WTC11 (cell line): Measurements from ENCODE around the gene PCSK2. TPM values are rescaled to one million over a fixed set of nuclear protein-coding genes. Genes with fewer than 3 reads are reported as not detected.
A peak's percentile ranks its signal among the peaks of the same experiment; 100 is the strongest.

Experiments
- ATAC-seq: fragments of 200-7000 bp; cut with Tn5 transposase; 2 replicates; pipeline ENCODE4 v1.10.0; 2021; ENCODE audit warnings: mild to moderate bottlenecking, moderate library complexity
- CTCF ChIA-PET: fragments of 300-600 bp; sonication (Branson Sonifier 250); formaldehyde crosslinking; loops from one replicate; lab custom pipeline; 2021; ENCODE audit warnings: antibody characterized with exemption; lab: Charles Lee
- POLR2A ChIA-PET: fragments of 350-600 bp; sonication (Branson Sonifier 250); formaldehyde crosslinking; loops from one replicate; lab custom pipeline; 2021; ENCODE audit warnings: antibody characterized with exemption; lab: Charles Lee
- DNase-seq: peaks from one replicate; pipeline ENCODE4 v3.0.0; 2021; ENCODE audit warnings: low spot score
- H3K27ac Mint-ChIP-seq: 2 replicates; pipeline ENCODE4 v1.8.0; 2021; ENCODE audit warnings: mixed read lengths
- H3K27me3 Mint-ChIP-seq: 2 replicates; pipeline ENCODE4 v1.8.0; 2021; ENCODE audit warnings: low read depth, mild to moderate bottlenecking, moderate library complexity, mixed read lengths
- H3K36me3 Mint-ChIP-seq: 2 replicates; pipeline ENCODE4 v1.8.0; 2021; ENCODE audit warnings: mixed read lengths
- H3K4me1 Mint-ChIP-seq: 2 replicates; pipeline ENCODE4 v1.8.0; 2022; ENCODE audit warnings: mixed read lengths
- H3K4me3 Mint-ChIP-seq: 2 replicates; pipeline ENCODE4 v1.8.0; 2021; ENCODE audit warnings: mild to moderate bottlenecking, moderate library complexity, mixed read lengths
- H3K9me3 Mint-ChIP-seq: 2 replicates; pipeline ENCODE4 v1.8.0; 2021; ENCODE audit warnings: mixed read lengths
- ESRRA ChIP-seq: sonication (generic); formaldehyde crosslinking; IDR thresholded peaks from 2 replicates; pipeline ENCODE4 v1.8.1; 2022; ENCODE audit warnings: mild to moderate bottlenecking, missing genetic modification reagents, borderline replicate concordance
- GABPB1 ChIP-seq: sonication (generic); formaldehyde crosslinking; IDR thresholded peaks from 2 replicates; pipeline ENCODE4 v1.8.1; 2023; ENCODE audit warnings: mild to moderate bottlenecking, missing genetic modification reagents
- NFE2L1 ChIP-seq: sonication (generic); formaldehyde crosslinking; IDR thresholded peaks from 2 replicates; pipeline ENCODE4 v1.8.1; 2023; ENCODE audit warnings: missing genetic modification reagents
- NR3C1 ChIP-seq: sonication (generic); formaldehyde crosslinking; conservative IDR thresholded peaks from 2 replicates; pipeline ENCODE4 v1.8.1; 2023; ENCODE audit warnings: low read depth, mild to moderate bottlenecking, missing genetic modification reagents
- OVOL2 ChIP-seq: fragments of 250-450 bp; sonication (Bioruptor Pico); IDR thresholded peaks from 2 replicates; pipeline ENCODE4 v1.9.0; 2021; ENCODE audit warnings: mild to moderate bottlenecking, borderline replicate concordance
- ZNF121 ChIP-seq: sonication (generic); formaldehyde crosslinking; IDR thresholded peaks from 2 replicates; pipeline ENCODE4 v1.8.0; 2023; ENCODE audit warnings: missing genetic modification reagents
- ZNF671 ChIP-seq: fragments of 250-450 bp; sonication (Bioruptor Pico); IDR thresholded peaks from 2 replicates; pipeline ENCODE4 v1.8.0; 2021; ENCODE audit warnings: mild to moderate bottlenecking
- total RNA-seq: library from RNA; stranded (reverse); gene quantifications from 3 replicates; pipeline ENCODE4 v1.2.3, GENCODE V29; 2021
- TF ChIP-seq, protein P1 (sequence below): sonication (generic); formaldehyde crosslinking; IDR thresholded peaks from 2 replicates; pipeline ENCODE4 v1.8.0; 2023; ENCODE audit warnings: missing genetic modification reagents
- TF ChIP-seq, protein P2 (sequence below): fragments of 250-450 bp; sonication (Bioruptor Pico); IDR thresholded peaks from 2 replicates; pipeline ENCODE4 v1.9.0; 2021; ENCODE audit warnings: mild to moderate bottlenecking, borderline replicate concordance
- TF ChIP-seq, protein P3 (sequence below): sonication (generic); formaldehyde crosslinking; IDR thresholded peaks from 2 replicates; pipeline ENCODE4 v1.8.0; 2022; ENCODE audit warnings: missing genetic modification reagents
- TF ChIP-seq, protein P4 (sequence below): fragments of 250-450 bp; sonication (Bioruptor Pico); IDR thresholded peaks from 2 replicates; pipeline ENCODE4 v1.9.0; 2021; ENCODE audit warnings: mild to moderate bottlenecking
- TF ChIP-seq, protein P5 (sequence below): fragments of 250-450 bp; sonication (Bioruptor Pico); conservative IDR thresholded peaks from 2 replicates; pipeline ENCODE4 v1.9.0; 2021; ENCODE audit warnings: mild to moderate bottlenecking
- TF ChIP-seq, protein P6 (sequence below): sonication (generic); formaldehyde crosslinking; IDR thresholded peaks from 2 replicates; pipeline ENCODE4 v1.8.1; 2023; ENCODE audit warnings: mild to moderate bottlenecking, missing genetic modification reagents
- TF ChIP-seq, protein P7 (sequence below): sonication (generic); formaldehyde crosslinking; IDR thresholded peaks from 2 replicates; pipeline ENCODE4 v1.8.0; 2022; ENCODE audit warnings: mild to moderate bottlenecking, missing genetic modification reagents
- TF ChIP-seq, protein P8 (sequence below): sonication (generic); formaldehyde crosslinking; IDR thresholded peaks from 2 replicates; pipeline ENCODE4 v1.8.0; 2023; ENCODE audit warnings: mild to moderate bottlenecking, missing genetic modification reagents
- TF ChIP-seq, protein P9 (sequence below): sonication (generic); formaldehyde crosslinking; IDR thresholded peaks from 2 replicates; pipeline ENCODE4 v1.8.1; 2023; ENCODE audit warnings: mild to moderate bottlenecking, missing genetic modification reagents

PCSK2 gene
- total RNA-seq, 1 experiment from 2014 or later: 0.74 TPM

DNA sequence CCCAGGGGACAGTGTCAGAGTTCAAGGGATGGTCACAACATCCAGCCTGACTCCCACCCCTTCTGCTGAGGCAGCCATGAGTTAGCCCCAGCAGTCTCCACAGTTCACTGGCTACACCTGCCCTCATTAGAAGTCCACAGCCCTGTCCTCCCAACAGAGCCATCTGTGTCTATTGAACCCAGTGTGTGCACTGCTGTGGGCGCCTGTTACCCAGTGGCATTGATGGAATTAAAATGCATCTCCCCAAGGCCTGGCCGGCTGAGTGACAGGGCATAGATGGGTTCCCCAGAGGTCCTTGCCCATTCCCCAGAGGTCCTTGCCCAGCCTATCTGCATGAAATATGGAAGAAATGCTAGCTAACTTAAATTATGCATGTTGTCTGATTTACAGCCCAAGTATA is 73.3 kb downstream of the PCSK2 start:
- Mint-ChIP-seq H3K4me1 (peaks cover 7% of the 10 kb centered on the region), H3K36me3 (no peaks in the 10 kb centered on the region), H3K27ac (no peak overlapping the region), H3K27me3 (no peaks in the 10 kb centered on the region), H3K9me3 (peaks cover 11% of the 10 kb centered on the region), H3K4me3 (no peak overlapping the region)
- TF ChIP-seq NR3C1 (CRISPR knock-in tag) (no peak), GABPB1 (no peak), NFE2L1 (CRISPR knock-in tag) (no peak), ESRRA (CRISPR knock-in tag) (no peak), OVOL2 (CRISPR knock-in tag) (no peak)
- TF ChIP-seq, protein P1, sequence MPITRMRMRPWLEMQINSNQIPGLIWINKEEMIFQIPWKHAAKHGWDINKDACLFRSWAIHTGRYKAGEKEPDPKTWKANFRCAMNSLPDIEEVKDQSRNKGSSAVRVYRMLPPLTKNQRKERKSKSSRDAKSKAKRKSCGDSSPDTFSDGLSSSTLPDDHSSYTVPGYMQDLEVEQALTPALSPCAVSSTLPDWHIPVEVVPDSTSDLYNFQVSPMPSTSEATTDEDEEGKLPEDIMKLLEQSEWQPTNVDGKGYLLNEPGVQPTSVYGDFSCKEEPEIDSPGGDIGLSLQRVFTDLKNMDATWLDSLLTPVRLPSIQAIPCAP (CRISPR knock-in tag): no peak
- no peak for ATAC-seq
- CTCF ChIA-PET: no interaction called here
- POLR2A ChIA-PET: no interaction called here
- DNase-seq: no peak

DNA sequence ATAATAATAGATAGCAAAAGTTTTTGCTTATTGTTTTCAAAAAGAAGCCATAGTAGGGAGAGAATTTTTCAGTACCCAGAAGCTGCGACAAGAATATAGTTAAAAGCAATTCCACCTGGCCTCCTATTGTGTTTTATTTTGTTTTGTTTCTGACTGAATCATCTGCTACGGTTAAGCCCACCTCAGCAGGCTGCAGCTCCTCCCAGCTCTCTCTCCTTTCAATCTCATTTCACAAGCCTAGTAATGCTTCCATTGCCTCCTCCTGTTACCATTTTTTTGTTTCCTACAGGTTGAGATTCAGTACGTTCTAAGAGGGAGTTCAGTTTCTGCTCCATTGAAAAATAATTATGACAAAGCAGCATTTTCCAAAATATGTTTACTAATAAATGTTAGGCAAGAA is 77.9 kb downstream of the PCSK2 start:
- H3K4me1 Mint-ChIP-seq: peaks cover 15% of the 10 kb centered on the region
- H3K9me3 Mint-ChIP-seq: peaks cover 16% of the 10 kb centered on the region
- H3K36me3 Mint-ChIP-seq: no peaks in the 10 kb centered on the region
- ChIA-PET CTCF (interaction anchor here (1.1 to 2.0 kb wide), 5 partner anchors 8 to 503 kb away, joined by 3 to 6 read pairs (median 3); no protein-coding TSS in a partner anchor), POLR2A (no interaction called here)
- no peak for DNase-seq
- no peaks in the 10 kb centered on the region for H3K27me3 Mint-ChIP-seq
- no peak overlapping the region for H3K4me3 Mint-ChIP-seq
- ATAC-seq: peak; percentile 67
- no peak overlapping the region for H3K27ac Mint-ChIP-seq
- TF ChIP-seq, protein P2, sequence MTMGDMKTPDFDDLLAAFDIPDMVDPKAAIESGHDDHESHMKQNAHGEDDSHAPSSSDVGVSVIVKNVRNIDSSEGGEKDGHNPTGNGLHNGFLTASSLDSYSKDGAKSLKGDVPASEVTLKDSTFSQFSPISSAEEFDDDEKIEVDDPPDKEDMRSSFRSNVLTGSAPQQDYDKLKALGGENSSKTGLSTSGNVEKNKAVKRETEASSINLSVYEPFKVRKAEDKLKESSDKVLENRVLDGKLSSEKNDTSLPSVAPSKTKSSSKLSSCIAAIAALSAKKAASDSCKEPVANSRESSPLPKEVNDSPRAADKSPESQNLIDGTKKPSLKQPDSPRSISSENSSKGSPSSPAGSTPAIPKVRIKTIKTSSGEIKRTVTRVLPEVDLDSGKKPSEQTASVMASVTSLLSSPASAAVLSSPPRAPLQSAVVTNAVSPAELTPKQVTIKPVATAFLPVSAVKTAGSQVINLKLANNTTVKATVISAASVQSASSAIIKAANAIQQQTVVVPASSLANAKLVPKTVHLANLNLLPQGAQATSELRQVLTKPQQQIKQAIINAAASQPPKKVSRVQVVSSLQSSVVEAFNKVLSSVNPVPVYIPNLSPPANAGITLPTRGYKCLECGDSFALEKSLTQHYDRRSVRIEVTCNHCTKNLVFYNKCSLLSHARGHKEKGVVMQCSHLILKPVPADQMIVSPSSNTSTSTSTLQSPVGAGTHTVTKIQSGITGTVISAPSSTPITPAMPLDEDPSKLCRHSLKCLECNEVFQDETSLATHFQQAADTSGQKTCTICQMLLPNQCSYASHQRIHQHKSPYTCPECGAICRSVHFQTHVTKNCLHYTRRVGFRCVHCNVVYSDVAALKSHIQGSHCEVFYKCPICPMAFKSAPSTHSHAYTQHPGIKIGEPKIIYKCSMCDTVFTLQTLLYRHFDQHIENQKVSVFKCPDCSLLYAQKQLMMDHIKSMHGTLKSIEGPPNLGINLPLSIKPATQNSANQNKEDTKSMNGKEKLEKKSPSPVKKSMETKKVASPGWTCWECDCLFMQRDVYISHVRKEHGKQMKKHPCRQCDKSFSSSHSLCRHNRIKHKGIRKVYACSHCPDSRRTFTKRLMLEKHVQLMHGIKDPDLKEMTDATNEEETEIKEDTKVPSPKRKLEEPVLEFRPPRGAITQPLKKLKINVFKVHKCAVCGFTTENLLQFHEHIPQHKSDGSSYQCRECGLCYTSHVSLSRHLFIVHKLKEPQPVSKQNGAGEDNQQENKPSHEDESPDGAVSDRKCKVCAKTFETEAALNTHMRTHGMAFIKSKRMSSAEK (CRISPR knock-in tag): no peak
- TF ChIP-seq, protein P3, sequence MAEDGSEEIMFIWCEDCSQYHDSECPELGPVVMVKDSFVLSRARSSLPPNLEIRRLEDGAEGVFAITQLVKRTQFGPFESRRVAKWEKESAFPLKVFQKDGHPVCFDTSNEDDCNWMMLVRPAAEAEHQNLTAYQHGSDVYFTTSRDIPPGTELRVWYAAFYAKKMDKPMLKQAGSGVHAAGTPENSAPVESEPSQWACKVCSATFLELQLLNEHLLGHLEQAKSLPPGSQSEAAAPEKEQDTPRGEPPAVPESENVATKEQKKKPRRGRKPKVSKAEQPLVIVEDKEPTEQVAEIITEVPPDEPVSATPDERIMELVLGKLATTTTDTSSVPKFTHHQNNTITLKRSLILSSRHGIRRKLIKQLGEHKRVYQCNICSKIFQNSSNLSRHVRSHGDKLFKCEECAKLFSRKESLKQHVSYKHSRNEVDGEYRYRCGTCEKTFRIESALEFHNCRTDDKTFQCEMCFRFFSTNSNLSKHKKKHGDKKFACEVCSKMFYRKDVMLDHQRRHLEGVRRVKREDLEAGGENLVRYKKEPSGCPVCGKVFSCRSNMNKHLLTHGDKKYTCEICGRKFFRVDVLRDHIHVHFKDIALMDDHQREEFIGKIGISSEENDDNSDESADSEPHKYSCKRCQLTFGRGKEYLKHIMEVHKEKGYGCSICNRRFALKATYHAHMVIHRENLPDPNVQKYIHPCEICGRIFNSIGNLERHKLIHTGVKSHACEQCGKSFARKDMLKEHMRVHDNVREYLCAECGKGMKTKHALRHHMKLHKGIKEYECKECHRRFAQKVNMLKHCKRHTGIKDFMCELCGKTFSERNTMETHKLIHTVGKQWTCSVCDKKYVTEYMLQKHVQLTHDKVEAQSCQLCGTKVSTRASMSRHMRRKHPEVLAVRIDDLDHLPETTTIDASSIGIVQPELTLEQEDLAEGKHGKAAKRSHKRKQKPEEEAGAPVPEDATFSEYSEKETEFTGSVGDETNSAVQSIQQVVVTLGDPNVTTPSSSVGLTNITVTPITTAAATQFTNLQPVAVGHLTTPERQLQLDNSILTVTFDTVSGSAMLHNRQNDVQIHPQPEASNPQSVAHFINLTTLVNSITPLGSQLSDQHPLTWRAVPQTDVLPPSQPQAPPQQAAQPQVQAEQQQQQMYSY (CRISPR knock-in tag): no peak
- TF ChIP-seq, protein P4, sequence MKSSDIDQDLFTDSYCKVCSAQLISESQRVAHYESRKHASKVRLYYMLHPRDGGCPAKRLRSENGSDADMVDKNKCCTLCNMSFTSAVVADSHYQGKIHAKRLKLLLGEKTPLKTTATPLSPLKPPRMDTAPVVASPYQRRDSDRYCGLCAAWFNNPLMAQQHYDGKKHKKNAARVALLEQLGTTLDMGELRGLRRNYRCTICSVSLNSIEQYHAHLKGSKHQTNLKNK (CRISPR knock-in tag): no peak
- TF ChIP-seq, protein P5, sequence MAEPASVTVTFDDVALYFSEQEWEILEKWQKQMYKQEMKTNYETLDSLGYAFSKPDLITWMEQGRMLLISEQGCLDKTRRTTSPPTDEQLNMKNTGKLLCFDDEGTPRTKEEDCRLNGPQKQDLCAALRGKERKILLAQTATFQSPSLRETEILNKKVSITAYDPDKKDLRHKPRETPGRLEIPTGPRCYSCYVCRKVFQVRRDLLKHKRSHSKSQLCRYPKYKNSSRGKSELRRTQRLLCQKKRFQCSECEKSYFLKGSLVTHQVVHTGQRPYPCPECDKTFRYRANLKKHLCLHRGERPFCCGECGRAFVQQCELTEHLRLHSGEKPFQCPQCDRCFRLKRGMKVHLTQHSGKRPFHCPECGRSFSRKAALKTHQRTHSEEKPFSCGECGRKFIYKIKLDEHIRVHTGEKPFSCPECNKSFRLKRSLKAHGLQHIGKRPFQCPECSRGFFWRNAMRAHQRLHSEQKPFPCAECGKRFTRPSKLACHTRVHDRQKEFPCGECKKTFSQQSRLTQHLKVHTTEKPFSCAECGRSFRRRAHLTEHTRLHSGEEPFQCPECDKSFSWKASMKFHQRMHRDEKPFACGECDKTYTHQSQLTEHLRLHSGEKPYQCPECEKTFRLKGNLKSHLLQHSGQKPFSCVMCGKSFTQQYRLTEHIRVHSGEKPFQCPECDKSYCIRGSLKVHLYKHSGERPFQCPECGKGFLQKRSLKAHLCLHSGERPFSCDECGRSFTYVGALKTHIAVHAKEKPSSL (CRISPR knock-in tag): no peak
- TF ChIP-seq, protein P6, sequence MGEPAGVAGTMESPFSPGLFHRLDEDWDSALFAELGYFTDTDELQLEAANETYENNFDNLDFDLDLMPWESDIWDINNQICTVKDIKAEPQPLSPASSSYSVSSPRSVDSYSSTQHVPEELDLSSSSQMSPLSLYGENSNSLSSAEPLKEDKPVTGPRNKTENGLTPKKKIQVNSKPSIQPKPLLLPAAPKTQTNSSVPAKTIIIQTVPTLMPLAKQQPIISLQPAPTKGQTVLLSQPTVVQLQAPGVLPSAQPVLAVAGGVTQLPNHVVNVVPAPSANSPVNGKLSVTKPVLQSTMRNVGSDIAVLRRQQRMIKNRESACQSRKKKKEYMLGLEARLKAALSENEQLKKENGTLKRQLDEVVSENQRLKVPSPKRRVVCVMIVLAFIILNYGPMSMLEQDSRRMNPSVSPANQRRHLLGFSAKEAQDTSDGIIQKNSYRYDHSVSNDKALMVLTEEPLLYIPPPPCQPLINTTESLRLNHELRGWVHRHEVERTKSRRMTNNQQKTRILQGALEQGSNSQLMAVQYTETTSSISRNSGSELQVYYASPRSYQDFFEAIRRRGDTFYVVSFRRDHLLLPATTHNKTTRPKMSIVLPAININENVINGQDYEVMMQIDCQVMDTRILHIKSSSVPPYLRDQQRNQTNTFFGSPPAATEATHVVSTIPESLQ (CRISPR knock-in tag): no peak
- no peak for TF ChIP-seq ZNF121 (CRISPR knock-in tag)
- TF ChIP-seq, protein P7, sequence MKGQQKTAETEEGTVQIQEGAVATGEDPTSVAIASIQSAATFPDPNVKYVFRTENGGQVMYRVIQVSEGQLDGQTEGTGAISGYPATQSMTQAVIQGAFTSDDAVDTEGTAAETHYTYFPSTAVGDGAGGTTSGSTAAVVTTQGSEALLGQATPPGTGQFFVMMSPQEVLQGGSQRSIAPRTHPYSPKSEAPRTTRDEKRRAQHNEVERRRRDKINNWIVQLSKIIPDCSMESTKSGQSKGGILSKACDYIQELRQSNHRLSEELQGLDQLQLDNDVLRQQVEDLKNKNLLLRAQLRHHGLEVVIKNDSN (CRISPR knock-in tag): no peak
- TF ChIP-seq, protein P8, sequence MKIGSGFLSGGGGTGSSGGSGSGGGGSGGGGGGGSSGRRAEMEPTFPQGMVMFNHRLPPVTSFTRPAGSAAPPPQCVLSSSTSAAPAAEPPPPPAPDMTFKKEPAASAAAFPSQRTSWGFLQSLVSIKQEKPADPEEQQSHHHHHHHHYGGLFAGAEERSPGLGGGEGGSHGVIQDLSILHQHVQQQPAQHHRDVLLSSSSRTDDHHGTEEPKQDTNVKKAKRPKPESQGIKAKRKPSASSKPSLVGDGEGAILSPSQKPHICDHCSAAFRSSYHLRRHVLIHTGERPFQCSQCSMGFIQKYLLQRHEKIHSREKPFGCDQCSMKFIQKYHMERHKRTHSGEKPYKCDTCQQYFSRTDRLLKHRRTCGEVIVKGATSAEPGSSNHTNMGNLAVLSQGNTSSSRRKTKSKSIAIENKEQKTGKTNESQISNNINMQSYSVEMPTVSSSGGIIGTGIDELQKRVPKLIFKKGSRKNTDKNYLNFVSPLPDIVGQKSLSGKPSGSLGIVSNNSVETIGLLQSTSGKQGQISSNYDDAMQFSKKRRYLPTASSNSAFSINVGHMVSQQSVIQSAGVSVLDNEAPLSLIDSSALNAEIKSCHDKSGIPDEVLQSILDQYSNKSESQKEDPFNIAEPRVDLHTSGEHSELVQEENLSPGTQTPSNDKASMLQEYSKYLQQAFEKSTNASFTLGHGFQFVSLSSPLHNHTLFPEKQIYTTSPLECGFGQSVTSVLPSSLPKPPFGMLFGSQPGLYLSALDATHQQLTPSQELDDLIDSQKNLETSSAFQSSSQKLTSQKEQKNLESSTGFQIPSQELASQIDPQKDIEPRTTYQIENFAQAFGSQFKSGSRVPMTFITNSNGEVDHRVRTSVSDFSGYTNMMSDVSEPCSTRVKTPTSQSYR: no peak
- no peak for TF ChIP-seq ZNF671
- TF ChIP-seq, protein P9, sequence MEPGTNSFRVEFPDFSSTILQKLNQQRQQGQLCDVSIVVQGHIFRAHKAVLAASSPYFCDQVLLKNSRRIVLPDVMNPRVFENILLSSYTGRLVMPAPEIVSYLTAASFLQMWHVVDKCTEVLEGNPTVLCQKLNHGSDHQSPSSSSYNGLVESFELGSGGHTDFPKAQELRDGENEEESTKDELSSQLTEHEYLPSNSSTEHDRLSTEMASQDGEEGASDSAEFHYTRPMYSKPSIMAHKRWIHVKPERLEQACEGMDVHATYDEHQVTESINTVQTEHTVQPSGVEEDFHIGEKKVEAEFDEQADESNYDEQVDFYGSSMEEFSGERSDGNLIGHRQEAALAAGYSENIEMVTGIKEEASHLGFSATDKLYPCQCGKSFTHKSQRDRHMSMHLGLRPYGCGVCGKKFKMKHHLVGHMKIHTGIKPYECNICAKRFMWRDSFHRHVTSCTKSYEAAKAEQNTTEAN (CRISPR knock-in tag): no peak
